Uterus (tissue), 4 donors: ENCODE measurements around the gene CBLB. TPM values are rescaled to one million over a fixed set of nuclear protein-coding genes. Genes with fewer than 3 reads are reported as not detected.

Experiments
- DNase-seq, 2 donors: peaks; one replicate each; pipeline ENCODE4 v3.0.0-alpha.2; 2019 to 2020
- H3K27ac ChIP-seq, 2 donors: fragments of 200-600 bp; sonication (generic); 1 replicate in 1 of 2; 2 replicates in 1 of 2; pipeline ENCODE4 v1.5.1; 2016 to 2018
- H3K27me3 ChIP-seq, 2 donors: fragments of 200-600 bp; sonication (generic); one replicate each; pipeline ENCODE4 v1.5.1; 2018 to 2019; ENCODE audit warnings: control low read depth in 1 of 2
- H3K36me3 ChIP-seq, 2 donors: fragments of 200-600 bp; sonication (generic); one replicate each; pipeline ENCODE4 v1.5.1; 2019; ENCODE audit warnings: control low read depth in 1 of 2
- H3K4me1 ChIP-seq, 2 donors: fragments of 200-600 bp; sonication (generic); one replicate each; pipeline ENCODE4 v1.5.1; 2018 to 2019; ENCODE audit warnings: control low read depth in 1 of 2
- H3K4me3 ChIP-seq, 2 donors: fragments of 200-600 bp; sonication (generic); 1 replicate in 1 of 2; 2 replicates in 1 of 2; pipeline ENCODE4 v1.5.1; 2018 to 2019; ENCODE audit warnings: mild to moderate bottlenecking in 1 of 2
- H3K9me3 ChIP-seq, 2 donors: fragments of 200-600 bp; sonication (generic); one replicate each; pipeline ENCODE4 v1.5.1; 2019; ENCODE audit warnings: control low read depth in 1 of 2
- CTCF ChIP-seq, 4 experiments: fragments of 200-600 bp in 2 of 4; fragments of 450-650 bp in 2 of 4; sonication (generic) in 2 of 4; IDR thresholded peaks; one replicate each; pipeline ENCODE4 v1.5.1; 2016 to 2019; ENCODE audit warnings: antibody characterized with exemption in 4 of 4, mild to moderate bottlenecking in 2 of 4, moderate library complexity in 1 of 4
- POLR2A ChIP-seq, 2 donors: fragments of 450-650 bp; IDR thresholded peaks; one replicate each; pipeline ENCODE4 v1.6.1; 2016; ENCODE audit warnings: antibody characterized with exemption in 2 of 2, mild to moderate bottlenecking in 1 of 2, moderate library complexity in 1 of 2
- intact Hi-C: fragments of 100-400 bp; cut with DNase I; formaldehyde crosslinking; loops from one replicate; pipeline ENCODE4 v1.15.1; 2023; ENCODE audit warnings: low total_unique reads
- total RNA-seq, 4 donors: library from RNA; depleted of rRNA in 3 of 4; stranded (reverse); fragments of >200 nt in 3 of 4; gene quantifications; one replicate each; pipeline versions ENCODE4 v1.1.0 to v1.2.4, GENCODE V29; 2014 to 2023
- donor health status: DM: yes; HTN: yes; CAD: no.

The CBLB gene
- total RNA-seq, 4 donors from 2014 or later = 26.1 to 86.2 (median 44.5) TPM

GRCh38 chr3:105672996-105673395, 195.8 kb downstream of the CBLB start:
- no peaks in the 10 kb centered on the region for H3K36me3 ChIP-seq
- intact Hi-C loops = no loop called here

GRCh38 chr3:105662306-105662705, 206.5 kb downstream of the CBLB start:
- Histone ChIP-seq H3K36me3 (no peaks in the 10 kb centered on the region), H3K27ac (no peak overlapping the region), H3K4me3 (no peak overlapping the region), H3K27me3 (no peaks in the 10 kb centered on the region), H3K9me3 (no peaks in the 10 kb centered on the region), H3K4me1 (no peaks in the 10 kb centered on the region)
- TF ChIP-seq CTCF (IDR thresholded peaks at IDR 0.05) (no peak), POLR2A (IDR thresholded peaks at IDR 0.05) (no peak)
- intact Hi-C loops = no loop called here
- DNase-seq = no peak

More at GRCh38 chr3:105672996-105673395, 195.8 kb downstream of the CBLB start:
- TF ChIP-seq CTCF (IDR thresholded peaks at IDR 0.05) = no peak
- no peak for TF ChIP-seq POLR2A (IDR thresholded peaks at IDR 0.05)
- no peak overlapping the region for H3K4me3 ChIP-seq
- H3K27ac ChIP-seq = no peak overlapping the region
- H3K4me1 ChIP-seq = no peaks in the 10 kb centered on the region
- DNase-seq = no peak
- H3K9me3 ChIP-seq = no peaks in the 10 kb centered on the region
- H3K27me3 ChIP-seq = no peaks in the 10 kb centered on the region

- Histone ChIP-seq H3K4me1 (no peaks in the 10 kb centered on the region), H3K27ac (no peak overlapping the region), H3K4me3 (no peak overlapping the region), H3K36me3 (no peaks in the 10 kb centered on the region), H3K27me3 (no peaks in the 10 kb centered on the region), H3K9me3 (no peaks in the 10 kb centered on the region)
- TF ChIP-seq POLR2A (IDR thresholded peaks at IDR 0.05) (no peak), CTCF (IDR thresholded peaks at IDR 0.05) (no peak)
- DNase-seq = no peak
- intact Hi-C loops = no loop called here
Measured at GRCh38 chr3:105661461-105661860, 207.4 kb downstream of the CBLB start.

- no peaks in the 10 kb centered on the region for H3K36me3 ChIP-seq
- H3K4me3 ChIP-seq = no peak overlapping the region
- no peaks in the 10 kb centered on the region for H3K27me3 ChIP-seq
- DNase-seq = no peak
- H3K27ac ChIP-seq = no peak overlapping the region
- no peaks in the 10 kb centered on the region for H3K4me1 ChIP-seq
- no peak for TF ChIP-seq CTCF (IDR thresholded peaks at IDR 0.05)
- no peak for TF ChIP-seq POLR2A (IDR thresholded peaks at IDR 0.05)
- H3K9me3 ChIP-seq = no peaks in the 10 kb centered on the region
- intact Hi-C loops = no loop called here
Measured at GRCh38 chr3:105656651-105657504, 211.9 kb downstream of the CBLB start.

GRCh38 chr3:105653868-105654267, 214.9 kb downstream of the CBLB start:
- H3K27me3 ChIP-seq = no peaks in the 10 kb centered on the region
- intact Hi-C loops = no loop called here
- DNase-seq = no peak
- H3K4me3 ChIP-seq = no peak overlapping the region
- no peak overlapping the region for H3K27ac ChIP-seq
- TF ChIP-seq POLR2A (IDR thresholded peaks at IDR 0.05) (no peak), CTCF (IDR thresholded peaks at IDR 0.05) (no peak)
- H3K36me3 ChIP-seq = no peaks in the 10 kb centered on the region
- H3K4me1 ChIP-seq = no peaks in the 10 kb centered on the region
- no peaks in the 10 kb centered on the region for H3K9me3 ChIP-seq
